Subcutaneous adipose tissue (tissue), 4 donors: ENCODE data around the gene HENMT1. TPM values are rescaled to one million over a fixed set of nuclear protein-coding genes. Genes with fewer than 3 reads are reported as not detected.

Experiments
- total RNA-seq, 4 donors: library from RNA; depleted of rRNA; stranded (reverse); fragments of >200 nt; gene quantifications; one replicate each; pipeline ENCODE4 v1.1.0, GENCODE V29; 2016
- TF ChIP-seq, protein P1 (sequence below): fragments of 450-650 bp; IDR thresholded peaks from one replicate; pipeline ENCODE4 v1.5.1; 2016; ENCODE audit warnings: low read depth, mild to moderate bottlenecking, control low read depth, antibody characterized with exemption, moderate library complexity

The HENMT1 gene
- total RNA-seq, 4 donors from 2014 or later, result 3.3 to 8.7 (median 6.2) TPM

GRCh38 chr1:108665771-108666170 lies 4.9 kb upstream of the HENMT1 start:
- TF ChIP-seq, protein P1, sequence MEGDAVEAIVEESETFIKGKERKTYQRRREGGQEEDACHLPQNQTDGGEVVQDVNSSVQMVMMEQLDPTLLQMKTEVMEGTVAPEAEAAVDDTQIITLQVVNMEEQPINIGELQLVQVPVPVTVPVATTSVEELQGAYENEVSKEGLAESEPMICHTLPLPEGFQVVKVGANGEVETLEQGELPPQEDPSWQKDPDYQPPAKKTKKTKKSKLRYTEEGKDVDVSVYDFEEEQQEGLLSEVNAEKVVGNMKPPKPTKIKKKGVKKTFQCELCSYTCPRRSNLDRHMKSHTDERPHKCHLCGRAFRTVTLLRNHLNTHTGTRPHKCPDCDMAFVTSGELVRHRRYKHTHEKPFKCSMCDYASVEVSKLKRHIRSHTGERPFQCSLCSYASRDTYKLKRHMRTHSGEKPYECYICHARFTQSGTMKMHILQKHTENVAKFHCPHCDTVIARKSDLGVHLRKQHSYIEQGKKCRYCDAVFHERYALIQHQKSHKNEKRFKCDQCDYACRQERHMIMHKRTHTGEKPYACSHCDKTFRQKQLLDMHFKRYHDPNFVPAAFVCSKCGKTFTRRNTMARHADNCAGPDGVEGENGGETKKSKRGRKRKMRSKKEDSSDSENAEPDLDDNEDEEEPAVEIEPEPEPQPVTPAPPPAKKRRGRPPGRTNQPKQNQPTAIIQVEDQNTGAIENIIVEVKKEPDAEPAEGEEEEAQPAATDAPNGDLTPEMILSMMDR, result no peak

- TF ChIP-seq, protein P1, result no peak
Observed at GRCh38 chr1:108665067-108665466, 4.2 kb upstream of the HENMT1 start.

DNA sequence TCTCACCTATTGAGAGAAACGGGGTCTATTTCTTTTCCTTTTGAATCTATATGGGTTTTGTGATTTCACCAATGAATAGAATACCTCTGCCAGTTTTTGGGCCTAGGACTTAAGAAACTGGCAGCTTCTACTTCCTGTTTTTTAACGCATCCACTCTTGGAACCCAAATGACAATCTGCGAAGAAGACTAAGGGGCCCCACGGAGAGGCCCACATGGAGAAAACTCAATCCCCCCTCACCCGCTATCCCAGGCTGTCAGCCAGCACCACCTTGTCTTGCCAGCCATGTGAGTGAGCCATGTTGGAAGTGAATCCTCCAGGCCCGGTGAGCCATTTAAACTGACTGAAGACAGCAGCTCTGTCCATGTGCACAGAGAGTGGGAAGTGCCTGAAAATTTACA lies 3.6 kb upstream of the HENMT1 start:
- TF ChIP-seq, protein P1, result no peak

DNA sequence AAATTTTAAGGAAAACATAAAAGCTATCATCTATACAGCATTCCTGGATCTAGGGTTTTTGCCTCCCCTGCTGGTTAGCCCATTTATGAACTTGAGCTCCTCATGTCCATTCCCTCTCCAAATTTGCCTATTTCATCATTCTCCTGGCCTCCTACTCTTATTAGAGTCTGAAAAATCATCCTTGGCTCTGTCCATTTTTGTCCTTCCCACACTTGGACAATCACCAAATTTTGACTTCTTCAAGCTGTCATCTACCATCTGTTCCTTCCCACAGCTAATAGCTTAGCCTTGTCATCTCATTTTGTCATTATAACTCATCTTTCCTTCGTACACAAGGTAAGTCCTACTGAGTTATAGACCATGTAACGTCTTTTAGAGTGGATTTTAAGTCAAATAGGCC lies 2.2 kb upstream of the HENMT1 start:
- TF ChIP-seq, protein P1, result no peak

DNA sequence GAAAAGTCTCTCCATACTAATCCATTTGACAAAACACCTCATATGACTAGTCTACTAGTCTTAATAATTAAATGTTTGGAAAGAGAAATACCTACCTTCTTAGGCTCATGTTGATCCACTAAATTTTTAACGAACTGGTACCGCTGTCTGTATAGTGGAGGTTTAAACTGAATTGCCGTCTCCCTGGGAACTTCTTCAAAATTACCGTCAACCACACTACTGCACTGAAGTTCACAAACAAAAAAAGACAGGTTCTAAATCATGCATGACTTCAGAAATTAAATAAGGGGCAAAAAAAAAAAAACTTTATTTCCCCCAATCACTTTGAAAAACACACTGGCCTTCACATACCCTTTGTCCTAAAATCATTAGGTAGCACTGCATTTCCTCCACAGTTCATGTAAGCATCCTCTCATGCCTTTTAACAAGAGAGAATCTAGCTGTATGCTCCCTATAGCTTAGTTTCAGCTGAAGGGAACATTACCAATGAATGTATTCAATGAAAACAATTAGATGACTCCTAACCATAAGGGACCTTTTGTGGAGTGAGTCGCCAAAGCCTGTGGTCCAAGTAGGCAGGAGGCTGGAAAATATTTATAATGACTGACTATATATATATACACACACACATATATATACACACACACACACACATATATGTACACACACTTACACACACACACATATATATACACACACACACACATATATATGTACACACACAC lies 3.4 kb downstream of the HENMT1 start:
- TF ChIP-seq, protein P1, result no peak

DNA sequence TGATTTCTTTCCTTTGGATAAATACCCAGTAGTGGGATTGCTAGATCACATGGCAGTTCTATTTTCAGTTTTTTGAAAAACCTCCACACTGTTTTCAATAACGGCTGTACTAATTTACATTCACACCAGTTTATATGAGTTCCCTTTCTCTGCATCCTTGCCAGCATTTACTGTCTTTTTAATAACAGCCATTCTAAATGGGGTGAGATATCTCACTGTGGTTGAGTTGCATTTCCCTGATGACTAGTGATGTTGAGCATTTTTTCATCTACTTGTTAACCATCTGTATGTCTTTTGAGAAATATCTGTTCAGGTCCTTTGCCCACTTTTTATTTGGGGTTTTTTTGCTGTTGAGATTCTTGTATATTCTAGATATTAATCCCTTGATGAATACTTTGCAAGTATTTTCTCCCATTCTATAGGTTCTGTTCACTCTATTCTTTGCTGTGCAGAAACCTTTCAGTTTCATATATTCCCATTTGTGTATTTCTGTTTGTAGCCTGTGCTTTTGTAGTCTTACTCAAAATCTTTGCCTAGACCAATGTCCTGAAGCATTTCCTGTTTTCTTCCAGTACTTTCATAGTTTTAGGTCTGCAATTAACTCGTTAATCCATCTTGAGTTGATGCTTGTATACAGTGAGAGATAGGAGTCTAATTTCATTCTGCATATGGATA lies 7.3 kb downstream of the HENMT1 start:
- TF ChIP-seq, protein P1, result no peak

- TF ChIP-seq, protein P1, result no peak
Observed at GRCh38 chr1:108646648-108647269, 14.1 kb downstream of the HENMT1 start.
